T-helper 17 cell (primary cell): ENCODE data around the gene ANKFY1. TPM values are rescaled to one million over a fixed set of nuclear protein-coding genes. Genes with fewer than 3 reads are reported as not detected.
A peak's percentile ranks its signal among the peaks of the same experiment; 100 is the strongest.
"Not testable (repeated sequence)": the region's sequence is repeated elsewhere in the genome, so short reads cannot be mapped to it uniquely, and the experiment has no call there.

Source experiments
- ATAC-seq: fragments of 150-1000 bp; cut with Tn5 transposase; 2 replicates; pipeline ENCODE4 v1.10.0; 2021; ENCODE audit warnings: mild to moderate bottlenecking, moderate library complexity
- DNase-seq, 3 donors: peaks; one replicate each; pipeline versions ENCODE4 v3.0.0 to v3.0.0-alpha.2; 2020 to 2021
- H3K9me3 ChIP-seq: one replicate; pipeline ENCODE4 v1.7.0; 2013; ENCODE audit warnings: low read length, mild to moderate bottlenecking; ENCODE audit not compliant: control insufficient read depth, poor library complexity, severe bottlenecking
- H3K27ac Mint-ChIP-seq: one replicate; pipeline ENCODE4 v1.8.0; 2022; ENCODE audit warnings: mild to moderate bottlenecking, moderate library complexity, mixed read lengths
- H3K27me3 Mint-ChIP-seq: one replicate; pipeline ENCODE4 v1.8.0; 2022; ENCODE audit warnings: mixed read lengths
- H3K36me3 Mint-ChIP-seq: one replicate; pipeline ENCODE4 v1.8.0; 2022; ENCODE audit warnings: low read depth, mixed read lengths
- H3K4me1 Mint-ChIP-seq: one replicate; pipeline ENCODE4 v1.8.0; 2022; ENCODE audit warnings: mild to moderate bottlenecking, mixed read lengths
- H3K4me3 Mint-ChIP-seq: one replicate; pipeline ENCODE4 v1.8.0; 2022; ENCODE audit warnings: mild to moderate bottlenecking, moderate library complexity, mixed read lengths
- total RNA-seq, 4 donors: library from RNA in 2 of 4; stranded (reverse) in 2 of 4; gene quantifications; one replicate each; pipeline ENCODE4 v1.2.3 and lab custom pipeline; 2022 to 2026

The ANKFY1 gene
- total RNA-seq, 2 donors from 2014 or later: 51.2 to 54.0 TPM

DNA sequence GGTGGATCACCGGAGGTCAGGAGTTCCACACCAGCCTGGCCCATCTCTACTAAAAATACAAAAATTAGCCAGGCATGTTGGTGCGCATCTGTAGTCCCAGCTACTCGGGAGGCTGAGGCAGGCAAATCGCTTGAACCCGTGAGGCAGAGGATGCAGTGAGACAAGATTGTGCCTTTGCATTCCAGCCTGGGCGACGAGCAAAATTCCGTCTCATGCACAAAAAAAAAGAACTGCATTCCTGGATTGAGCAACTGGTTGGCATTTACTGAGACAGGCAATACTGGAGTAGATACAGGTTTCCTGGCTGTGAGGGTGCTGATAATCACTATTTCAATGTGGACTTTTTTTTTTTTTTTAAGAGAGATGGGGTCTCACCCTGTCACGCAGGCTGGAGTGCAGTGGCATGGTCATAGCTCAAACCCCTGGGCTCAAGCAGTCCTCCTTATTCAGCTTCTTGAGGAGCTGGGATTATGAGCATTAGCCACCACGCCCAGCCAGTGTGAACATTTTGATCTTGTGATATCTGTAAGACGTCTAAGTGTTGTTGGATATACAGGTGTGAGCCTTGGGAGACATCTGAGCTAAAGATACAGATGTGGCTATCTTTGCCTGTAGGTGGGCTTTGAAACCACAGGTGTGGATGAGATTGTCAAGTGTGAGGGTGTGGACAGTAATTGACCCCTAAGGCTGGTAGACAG lies 115.0 kb downstream of the ANKFY1 start:
- Mint-ChIP-seq H3K27me3 (no peaks in the 10 kb centered on the region), H3K36me3 (peaks cover 9% of the 10 kb centered on the region), H3K4me3 (no peak overlapping the region), H3K4me1 (peaks cover 16% of the 10 kb centered on the region), H3K27ac (no peak overlapping the region)
- H3K9me3 ChIP-seq: no peaks in the 10 kb centered on the region
- ATAC-seq: no peak
- DNase-seq: no peak

DNA sequence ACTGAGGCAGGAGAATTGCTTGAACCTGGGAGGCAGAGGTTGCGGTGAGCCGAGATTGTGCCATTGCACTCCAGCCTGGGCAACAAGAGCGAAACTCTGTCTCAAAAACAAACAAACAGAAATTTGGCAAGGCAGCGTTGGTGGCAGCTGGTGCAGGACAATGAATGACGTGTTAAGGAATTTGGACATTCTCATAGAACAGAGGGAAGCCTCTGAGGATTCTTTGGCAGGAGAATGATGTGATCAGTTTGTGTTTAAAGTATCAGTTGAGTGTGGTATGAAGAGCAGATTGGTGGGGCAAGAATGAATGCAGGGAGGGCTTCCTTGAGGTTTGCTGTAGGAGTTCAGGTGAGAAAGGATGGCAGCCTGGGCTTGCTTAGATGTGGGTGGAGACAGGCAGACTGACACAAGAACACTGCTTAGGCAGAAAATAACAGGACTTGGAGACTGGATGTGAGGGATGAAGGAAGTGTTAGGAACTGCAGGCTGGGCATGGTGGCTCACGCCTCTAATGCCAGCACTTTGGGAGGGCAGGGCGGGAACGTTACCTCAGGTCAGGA lies 115.9 kb downstream of the ANKFY1 start:
- H3K9me3 ChIP-seq: no peaks in the 10 kb centered on the region
- Mint-ChIP-seq H3K27me3 (no peaks in the 10 kb centered on the region), H3K4me1 (peaks cover 17% of the 10 kb centered on the region), H3K27ac (peak overlapping the region; percentile 39), H3K4me3 (no peak overlapping the region), H3K36me3 (peaks cover 4% of the 10 kb centered on the region)
- no peak for DNase-seq
- no peak for ATAC-seq

DNA sequence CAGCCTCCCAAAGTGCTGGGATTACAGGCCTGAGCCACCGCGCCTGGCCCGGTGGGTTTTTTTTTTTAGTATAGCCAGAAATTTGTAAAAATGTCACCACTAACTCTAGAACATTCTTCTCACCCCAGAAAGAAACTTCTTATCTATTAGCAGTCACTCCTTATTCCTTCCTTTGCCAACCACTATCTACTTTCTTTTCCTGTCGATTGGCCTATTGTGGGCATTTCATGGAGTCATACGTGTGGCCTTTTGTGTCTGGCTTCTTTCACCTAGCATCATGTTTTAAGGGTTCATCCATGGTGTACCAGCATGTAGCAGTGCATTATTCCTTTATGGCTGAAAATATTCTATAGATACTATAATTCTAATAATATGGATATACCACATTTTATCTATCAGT lies 117.1 kb downstream of the ANKFY1 start:
- Mint-ChIP-seq H3K4me3 (no peak overlapping the region), H3K27ac (no peak overlapping the region), H3K27me3 (no peaks in the 10 kb centered on the region), H3K36me3 (peaks cover 4% of the 10 kb centered on the region), H3K4me1 (peaks cover 23% of the 10 kb centered on the region)
- no peaks in the 10 kb centered on the region for H3K9me3 ChIP-seq
- ATAC-seq (no peak), DNase-seq (no peak)

DNA sequence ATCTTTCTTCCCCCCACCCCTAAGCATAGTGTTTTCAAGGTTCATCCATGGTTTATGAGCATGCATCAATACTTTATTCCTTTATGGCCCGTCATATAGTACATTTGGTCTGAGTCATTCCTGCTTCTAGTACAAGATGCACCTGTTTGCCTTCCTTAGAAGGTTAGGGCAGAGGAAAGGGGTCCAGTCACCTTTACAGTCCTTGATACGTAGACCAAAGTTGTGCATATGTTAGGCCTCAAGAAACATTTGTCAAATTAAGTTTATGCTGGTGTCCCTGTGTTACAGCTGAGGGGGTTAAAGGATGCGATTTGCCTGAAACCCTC lies 119.4 kb downstream of the ANKFY1 start:
- Mint-ChIP-seq H3K27me3 (no peaks in the 10 kb centered on the region), H3K27ac (peak overlapping the region; percentile 100), H3K36me3 (peaks cover 4% of the 10 kb centered on the region), H3K4me3 (peak overlapping the region; percentile 98), H3K4me1 (peaks cover 38% of the 10 kb centered on the region)
- no peak for DNase-seq
- H3K9me3 ChIP-seq: no peaks in the 10 kb centered on the region
- no peak for ATAC-seq

DNA sequence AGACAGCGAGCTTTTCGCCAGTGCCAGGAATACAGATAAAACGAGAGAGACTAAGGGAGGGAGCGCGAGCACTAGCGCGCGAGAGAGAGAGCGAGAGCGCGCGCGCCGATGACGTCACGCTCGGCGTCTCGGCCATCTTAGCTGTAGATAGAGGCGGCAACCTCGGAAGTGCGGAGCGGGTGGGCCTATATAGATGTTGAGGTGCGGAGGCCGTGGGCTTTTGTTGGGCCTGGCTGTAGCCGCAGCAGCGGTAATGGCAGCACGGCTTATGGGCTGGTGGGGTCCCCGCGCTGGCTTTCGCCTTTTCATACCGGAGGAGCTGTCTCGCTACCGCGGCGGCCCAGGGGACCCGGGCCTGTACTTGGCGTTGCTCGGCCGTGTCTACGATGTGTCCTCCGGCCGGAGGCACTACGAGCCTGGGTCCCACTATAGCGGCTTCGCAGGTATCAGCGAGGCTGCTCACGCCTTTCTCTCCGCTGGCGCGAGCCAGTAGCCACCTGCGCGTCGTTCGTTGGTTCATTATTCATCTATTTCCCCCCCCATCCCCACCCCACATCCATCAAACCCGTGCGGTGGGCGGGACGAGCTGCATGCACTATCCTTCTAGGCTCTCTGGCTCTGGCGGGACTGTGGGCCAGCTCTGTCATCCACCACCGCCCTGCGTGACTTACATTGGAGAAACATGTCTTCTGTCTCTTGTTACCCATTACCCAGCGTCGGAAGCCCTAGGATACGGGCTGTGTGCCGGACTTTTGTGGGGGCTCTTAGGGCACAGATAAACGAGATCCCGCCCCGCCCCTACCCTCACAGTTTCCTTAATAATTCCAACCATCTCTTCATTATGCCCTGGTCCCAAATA lies 120.0 kb downstream of the ANKFY1 start:
- ATAC-seq (peak; percentile 74), DNase-seq (peak; percentile 83 to 86 (median 83))
- Mint-ChIP-seq H3K27ac (peak overlapping the region; percentile 100), H3K36me3 (peaks cover 4% of the 10 kb centered on the region), H3K27me3 (no peaks in the 10 kb centered on the region), H3K4me1 (peaks cover 39% of the 10 kb centered on the region), H3K4me3 (peak overlapping the region; percentile 98)
- H3K9me3 ChIP-seq: no peaks in the 10 kb centered on the region

DNA sequence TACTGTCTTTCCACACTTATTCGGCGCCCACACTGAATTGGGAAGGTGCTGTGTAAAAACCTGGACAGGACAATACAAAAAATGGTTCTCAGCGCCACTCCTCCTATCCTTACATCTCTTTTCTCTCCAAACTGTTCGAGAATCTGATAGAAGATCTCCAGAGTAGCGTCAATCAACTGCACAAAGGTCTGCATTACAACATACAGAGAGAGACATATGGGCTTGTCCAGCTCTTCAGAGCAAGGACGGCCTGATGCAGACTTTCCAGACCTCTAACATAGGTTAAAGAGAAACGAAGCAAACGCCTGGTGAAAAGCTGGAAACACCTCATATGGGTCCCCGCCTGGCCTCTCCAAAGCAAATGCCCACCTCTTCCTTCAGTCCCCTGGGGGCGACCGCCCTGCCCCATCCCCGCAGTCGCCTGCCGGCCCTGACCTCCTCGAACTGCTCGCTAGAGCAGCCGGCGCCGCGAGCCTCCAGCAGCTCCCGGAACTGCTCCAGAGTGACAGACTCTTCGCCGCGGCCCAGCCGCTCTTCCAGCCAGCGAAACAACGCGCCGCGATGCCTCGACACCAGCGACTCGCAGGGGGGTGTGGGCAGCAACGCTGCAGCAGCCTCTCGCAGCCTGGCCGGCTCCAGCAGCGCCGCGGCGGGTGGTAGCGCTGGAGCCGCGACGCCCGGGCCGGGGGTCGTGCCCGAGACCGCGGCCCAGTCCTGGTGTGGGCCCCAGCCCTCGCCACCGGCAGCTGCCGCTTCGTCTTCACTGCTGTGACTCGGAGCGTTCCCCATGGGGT lies 121.5 kb downstream of the ANKFY1 start:
- Mint-ChIP-seq H3K4me1 (peaks cover 41% of the 10 kb centered on the region), H3K27ac (peak overlapping the region; percentile 100), H3K36me3 (peaks cover 4% of the 10 kb centered on the region), H3K4me3 (peak overlapping the region; percentile 98), H3K27me3 (no peaks in the 10 kb centered on the region)
- peak; percentile 11 for ATAC-seq
- no peaks in the 10 kb centered on the region for H3K9me3 ChIP-seq
- DNase-seq: peak in 1 of 3 donors; percentile 30

DNA sequence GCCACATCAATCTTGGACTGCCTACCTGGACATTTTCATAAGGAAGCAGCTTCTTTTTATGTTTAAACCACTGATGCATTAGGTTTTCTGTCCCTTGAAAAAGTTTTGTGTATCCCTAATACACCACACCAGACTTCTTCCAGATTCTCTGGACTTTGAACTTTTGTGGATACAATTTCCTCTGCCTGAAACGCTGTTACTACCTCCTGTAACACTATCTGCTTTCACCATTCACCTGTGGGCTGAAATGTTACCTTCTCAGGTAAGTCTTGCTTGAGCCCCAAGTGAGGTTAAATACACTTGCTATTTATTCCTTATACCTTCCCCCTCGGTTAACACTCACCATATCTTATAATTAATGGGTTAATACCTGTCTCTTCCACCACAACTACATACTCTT lies 123.7 kb downstream of the ANKFY1 start:
- no peaks in the 10 kb centered on the region for H3K9me3 ChIP-seq
- H3K27me3 Mint-ChIP-seq: no peaks in the 10 kb centered on the region
- peaks cover 48% of the 10 kb centered on the region for H3K4me1 Mint-ChIP-seq
- no peak for ATAC-seq
- H3K36me3 Mint-ChIP-seq: peaks cover 8% of the 10 kb centered on the region
- DNase-seq: no peak
- peak overlapping the region; percentile 98 for H3K4me3 Mint-ChIP-seq
- H3K27ac Mint-ChIP-seq: peak overlapping the region; percentile 100

DNA sequence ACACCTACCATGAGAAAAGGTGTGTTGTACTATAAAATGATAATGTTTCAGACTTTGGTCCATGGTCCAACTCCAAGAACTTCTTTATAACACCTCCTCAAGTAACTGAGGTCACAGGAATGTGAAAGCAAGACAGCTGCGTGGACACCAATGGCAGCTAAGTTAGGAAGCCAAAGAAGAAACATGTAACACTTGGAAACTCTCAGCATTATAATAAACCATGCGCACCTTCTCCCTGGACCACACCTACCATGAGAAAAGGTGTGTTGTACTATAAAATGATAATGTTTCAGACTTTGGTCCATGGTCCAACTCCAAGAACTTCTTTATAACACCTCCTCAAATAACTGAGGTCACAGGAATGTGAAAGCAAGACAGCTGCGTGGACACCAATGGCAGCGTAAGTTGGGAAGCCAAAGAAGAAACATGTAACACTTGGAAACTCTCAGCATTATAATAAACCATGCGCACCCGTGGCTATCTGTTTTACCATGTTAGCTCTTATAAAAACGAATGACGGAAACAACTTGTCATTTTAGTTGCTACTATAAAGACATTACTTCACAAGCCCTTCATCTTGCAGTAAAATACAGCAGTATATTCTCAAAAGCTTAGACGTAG lies 124.8 kb downstream of the ANKFY1 start:
- DNase-seq, ATAC-seq, H3K27me3 Mint-ChIP-seq, H3K36me3 Mint-ChIP-seq, H3K27ac Mint-ChIP-seq, H3K9me3 ChIP-seq: not testable (repeated sequence)
- Mint-ChIP-seq H3K4me1 (peaks cover 54% of the 10 kb centered on the region), H3K4me3 (peak overlapping the region; percentile 41)

DNA sequence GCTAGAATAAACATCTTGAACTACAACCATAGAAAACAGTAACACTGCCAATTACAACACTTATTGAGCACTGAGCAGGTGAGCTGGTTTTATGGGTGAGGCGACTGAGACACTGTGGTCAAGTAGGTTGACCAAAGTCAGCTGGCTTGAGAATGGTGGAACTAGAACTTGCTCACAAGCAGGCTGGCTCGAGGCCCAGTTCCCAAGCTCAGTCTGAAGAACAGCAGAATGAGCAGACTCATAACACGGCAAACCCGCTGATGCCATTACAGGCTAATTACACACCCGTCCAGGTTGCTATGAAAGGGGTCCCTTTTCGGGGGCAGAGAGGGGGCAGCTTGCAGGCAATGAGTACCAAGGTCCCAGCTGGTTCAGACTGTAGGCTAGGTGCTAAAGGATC lies 127.4 kb downstream of the ANKFY1 start:
- Mint-ChIP-seq H3K27me3 (no peaks in the 10 kb centered on the region), H3K27ac (peak overlapping the region; percentile 87), H3K36me3 (peaks cover 8% of the 10 kb centered on the region), H3K4me3 (no peak overlapping the region), H3K4me1 (peaks cover 49% of the 10 kb centered on the region)
- DNase-seq (no peak), ATAC-seq (no peak)
- no peaks in the 10 kb centered on the region for H3K9me3 ChIP-seq

DNA sequence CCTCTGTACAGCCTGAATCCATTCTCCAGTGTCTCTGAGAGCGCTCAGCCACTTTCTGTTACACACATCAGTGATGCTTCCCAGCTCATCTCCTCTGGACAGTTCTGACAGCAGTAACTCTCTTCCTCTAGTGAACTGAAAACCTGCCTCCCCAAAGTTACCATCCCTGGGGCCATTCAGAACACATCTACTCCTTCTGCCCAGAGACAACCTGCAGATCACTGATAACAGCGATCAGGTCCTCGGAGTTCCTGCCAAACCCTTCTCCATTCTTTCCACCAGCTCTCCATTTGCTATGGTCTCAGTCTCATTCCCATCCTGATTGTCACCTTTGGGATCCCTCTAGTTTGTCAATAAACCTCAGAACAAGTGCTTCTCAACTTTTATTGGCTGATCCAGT lies 128.3 kb downstream of the ANKFY1 start:
- ATAC-seq (no peak), DNase-seq (no peak)
- Mint-ChIP-seq H3K36me3 (peaks cover 7% of the 10 kb centered on the region), H3K4me1 (peaks cover 53% of the 10 kb centered on the region), H3K27me3 (no peaks in the 10 kb centered on the region), H3K4me3 (no peak overlapping the region), H3K27ac (peak overlapping the region; percentile 89)
- no peaks in the 10 kb centered on the region for H3K9me3 ChIP-seq

DNA sequence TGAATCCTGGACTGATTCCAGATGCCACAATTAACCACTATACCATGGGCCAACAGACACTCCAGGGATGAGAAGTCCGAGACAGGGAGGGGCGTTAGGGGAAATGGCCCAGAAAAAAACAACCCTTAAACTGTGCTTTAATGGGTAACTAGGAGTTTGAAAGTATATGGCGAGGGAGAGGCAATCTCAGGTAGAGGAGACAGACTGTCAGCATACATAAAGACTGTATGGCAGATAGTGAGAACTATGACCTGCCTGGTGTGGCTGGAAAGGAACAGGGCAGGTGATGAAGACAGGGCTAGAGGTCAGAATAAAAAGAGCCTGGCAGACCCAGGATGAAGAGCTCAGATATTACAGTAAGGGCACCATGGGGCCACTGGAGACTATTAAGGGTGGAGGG lies 129.1 kb downstream of the ANKFY1 start:
- H3K27me3 Mint-ChIP-seq: no peaks in the 10 kb centered on the region
- peaks cover 7% of the 10 kb centered on the region for H3K36me3 Mint-ChIP-seq
- H3K27ac Mint-ChIP-seq: peak overlapping the region; percentile 89
- no peaks in the 10 kb centered on the region for H3K9me3 ChIP-seq
- H3K4me3 Mint-ChIP-seq: peak overlapping the region; percentile 70
- ATAC-seq: no peak
- peaks cover 50% of the 10 kb centered on the region for H3K4me1 Mint-ChIP-seq
- no peak for DNase-seq

DNA sequence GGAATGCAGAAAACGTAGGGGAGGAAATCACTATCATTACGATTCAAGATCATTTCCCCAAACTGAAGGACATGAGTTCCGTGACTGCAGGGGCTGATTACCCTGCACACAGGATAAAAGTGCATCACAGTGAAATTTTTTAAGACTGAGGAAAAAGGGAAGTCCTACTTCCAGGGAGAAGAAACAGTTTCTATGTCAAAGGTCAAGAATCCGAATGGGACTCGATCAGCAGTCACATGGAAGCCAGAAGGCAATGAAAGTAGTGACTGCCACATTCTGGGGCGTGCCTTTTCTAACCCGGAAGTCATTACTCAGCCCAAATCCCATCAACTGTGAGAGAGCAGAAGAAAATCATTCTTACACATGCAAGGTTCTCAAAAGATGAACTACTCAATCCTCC lies 133.1 kb downstream of the ANKFY1 start:
- Mint-ChIP-seq H3K4me3 (no peak overlapping the region), H3K4me1 (peaks cover 50% of the 10 kb centered on the region), H3K27ac (no peak overlapping the region), H3K36me3 (peaks cover 5% of the 10 kb centered on the region), H3K27me3 (no peaks in the 10 kb centered on the region)
- ATAC-seq (no peak), DNase-seq (no peak)
- H3K9me3 ChIP-seq: no peaks in the 10 kb centered on the region
